Activated naive CD8-positive, alpha-beta T cell treated with anti-CD3 and anti-CD28 coated beads, Interleukin-2, amount 10 ng/mL, durations not matched to agents 7 days and 5 days (primary cell): ENCODE measurements around the gene LRP1B. TPM values are rescaled to one million over a fixed set of nuclear protein-coding genes. Genes with fewer than 3 reads are reported as not detected.

Source experiments
- ATAC-seq: fragments of 150-1000 bp; cut with Tn5 transposase; one replicate; pipeline ENCODE4 v1.10.0; 2021; ENCODE audit warnings: low read depth, moderate library complexity
- POLR2A ChIA-PET: fragments of 350-600 bp; sonication (Branson Sonifier 250); formaldehyde crosslinking; loops from one replicate; lab custom pipeline; 2021; ENCODE audit warnings: antibody characterized with exemption; lab: Charles Lee
- DNase-seq: peaks from one replicate; pipeline ENCODE4 v3.0.0; 2021
- H3K27ac Mint-ChIP-seq: one replicate; pipeline ENCODE4 v1.8.0; 2022; ENCODE audit warnings: mild to moderate bottlenecking, mixed read lengths
- H3K27me3 Mint-ChIP-seq: one replicate; pipeline ENCODE4 v1.8.0; 2022; ENCODE audit warnings: mild to moderate bottlenecking, moderate library complexity, mixed read lengths
- H3K36me3 Mint-ChIP-seq: one replicate; pipeline ENCODE4 v1.8.0; 2021; ENCODE audit warnings: mild to moderate bottlenecking, mixed read lengths
- H3K4me1 Mint-ChIP-seq: one replicate; pipeline ENCODE4 v1.8.0; 2021; ENCODE audit warnings: mixed read lengths
- H3K4me3 Mint-ChIP-seq: one replicate; pipeline ENCODE4 v1.8.0; 2022; ENCODE audit warnings: mild to moderate bottlenecking, moderate library complexity, mixed read lengths
- H3K9me3 Mint-ChIP-seq: one replicate; pipeline ENCODE4 v1.8.0; 2021; ENCODE audit warnings: mixed read lengths
- total RNA-seq, 2 experiments: library from RNA; stranded (reverse); gene quantifications; one replicate each; pipeline ENCODE4 v1.2.3, GENCODE V29; 2021

Gene LRP1B
- total RNA-seq, 2 experiments from 2014 or later = not detected

- DNase-seq = no peak
- no peaks in the 10 kb centered on the region for H3K27me3 Mint-ChIP-seq
- POLR2A ChIA-PET = no interaction called here
- H3K4me1 Mint-ChIP-seq = no peaks in the 10 kb centered on the region
- no peak overlapping the region for H3K27ac Mint-ChIP-seq
- ATAC-seq = no peak
- no peak overlapping the region for H3K4me3 Mint-ChIP-seq
- peaks cover 2% of the 10 kb centered on the region for H3K9me3 Mint-ChIP-seq
- H3K36me3 Mint-ChIP-seq = no peaks in the 10 kb centered on the region
These were observed 360.3 kb downstream of the LRP1B start for GRCh38 chr2:141770530-141770929.

DNA sequence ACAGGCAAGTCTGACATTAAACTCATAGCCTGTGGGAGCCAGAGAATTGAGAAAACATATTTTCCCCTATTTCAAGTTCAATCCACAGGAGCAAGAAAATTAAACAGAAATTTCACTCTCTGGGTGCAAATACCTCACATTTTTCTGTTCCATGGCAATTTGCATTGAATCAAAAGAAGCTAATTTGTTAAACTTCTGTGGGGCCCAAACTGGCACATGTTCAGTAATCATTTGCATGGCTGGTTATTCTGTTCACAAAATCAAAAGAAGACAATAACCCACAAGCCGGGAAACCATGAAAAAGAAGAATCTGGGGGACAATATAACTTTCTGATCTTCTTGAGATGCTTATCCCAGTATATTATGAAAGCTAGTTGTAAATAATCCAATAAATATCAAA lies 363.1 kb downstream of the LRP1B start:
- ATAC-seq (no peak), DNase-seq (no peak)
- no peak overlapping the region for H3K4me3 Mint-ChIP-seq
- no peaks in the 10 kb centered on the region for H3K4me1 Mint-ChIP-seq
- H3K27ac Mint-ChIP-seq = no peak overlapping the region
- H3K36me3 Mint-ChIP-seq = no peaks in the 10 kb centered on the region
- POLR2A ChIA-PET = no interaction called here
- H3K9me3 Mint-ChIP-seq = peaks cover 2% of the 10 kb centered on the region
- H3K27me3 Mint-ChIP-seq = no peaks in the 10 kb centered on the region

DNA sequence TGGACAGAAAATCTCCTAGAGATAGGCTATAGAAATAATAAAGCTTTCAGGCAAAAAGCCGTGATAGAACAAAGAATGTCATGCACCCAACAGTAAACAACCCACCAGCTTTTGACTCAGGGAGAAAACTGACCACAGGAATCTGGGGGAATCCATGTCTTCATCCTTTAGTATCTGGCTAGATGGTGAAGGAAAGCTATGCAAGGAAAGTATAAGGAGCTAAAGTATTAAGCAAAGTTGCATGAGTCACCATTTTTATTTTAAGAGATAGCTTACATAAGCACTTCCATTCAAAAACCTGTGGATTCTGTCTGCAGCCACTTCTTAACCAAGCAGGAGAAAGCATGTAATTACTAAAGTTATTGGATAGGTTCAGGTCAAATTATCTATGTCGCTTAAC lies 363.8 kb downstream of the LRP1B start:
- peaks cover 2% of the 10 kb centered on the region for H3K9me3 Mint-ChIP-seq
- H3K36me3 Mint-ChIP-seq = no peaks in the 10 kb centered on the region
- POLR2A ChIA-PET = no interaction called here
- no peaks in the 10 kb centered on the region for H3K4me1 Mint-ChIP-seq
- no peak for DNase-seq
- H3K4me3 Mint-ChIP-seq = no peak overlapping the region
- no peaks in the 10 kb centered on the region for H3K27me3 Mint-ChIP-seq
- no peak for ATAC-seq
- H3K27ac Mint-ChIP-seq = no peak overlapping the region

GRCh38 chr2:141766225-141766624 lies 364.6 kb downstream of the LRP1B start:
- H3K4me3 Mint-ChIP-seq = no peak overlapping the region
- DNase-seq = no peak

GRCh38 chr2:141748616-141749015 lies 382.2 kb downstream of the LRP1B start:
- POLR2A ChIA-PET = no interaction called here
- H3K9me3 Mint-ChIP-seq = peaks cover 4% of the 10 kb centered on the region
- H3K36me3 Mint-ChIP-seq = no peaks in the 10 kb centered on the region
- ATAC-seq (no peak), DNase-seq (no peak)
- no peaks in the 10 kb centered on the region for H3K27me3 Mint-ChIP-seq
- H3K4me1 Mint-ChIP-seq = no peaks in the 10 kb centered on the region
- no peak overlapping the region for H3K4me3 Mint-ChIP-seq
- H3K27ac Mint-ChIP-seq = no peak overlapping the region

More at GRCh38 chr2:141766225-141766624, 364.6 kb downstream of the LRP1B start:
- no peak for ATAC-seq
- no peaks in the 10 kb centered on the region for H3K27me3 Mint-ChIP-seq
- no peaks in the 10 kb centered on the region for H3K4me1 Mint-ChIP-seq
- POLR2A ChIA-PET = no interaction called here
- no peaks in the 10 kb centered on the region for H3K36me3 Mint-ChIP-seq
- H3K9me3 Mint-ChIP-seq = peaks cover 2% of the 10 kb centered on the region
- H3K27ac Mint-ChIP-seq = no peak overlapping the region

DNA sequence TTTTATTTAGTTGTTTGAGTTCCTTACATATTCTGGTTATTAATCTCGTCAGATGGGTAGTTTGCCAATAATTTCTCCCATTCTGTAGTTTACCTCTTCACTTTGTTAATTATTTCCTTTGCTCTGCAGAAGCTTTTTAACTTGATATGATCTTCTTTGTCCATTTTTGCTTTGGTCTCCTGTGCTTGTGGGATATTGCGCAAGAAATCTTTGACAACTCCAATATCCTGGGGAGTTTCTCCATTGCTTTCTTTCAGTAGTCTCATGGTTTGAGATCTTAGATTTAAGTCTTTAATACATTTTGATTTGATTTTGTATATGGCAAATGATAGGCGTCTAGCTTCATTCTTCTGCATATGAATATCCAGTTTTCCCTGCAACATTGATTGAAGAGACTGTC lies 389.2 kb downstream of the LRP1B start:
- POLR2A ChIA-PET = no interaction called here
- ATAC-seq = no peak
- no peak overlapping the region for H3K4me3 Mint-ChIP-seq
- H3K36me3 Mint-ChIP-seq = no peaks in the 10 kb centered on the region
- no peak for DNase-seq
- H3K9me3 Mint-ChIP-seq = peaks cover 3% of the 10 kb centered on the region
- no peaks in the 10 kb centered on the region for H3K27me3 Mint-ChIP-seq
- no peak overlapping the region for H3K27ac Mint-ChIP-seq
- no peaks in the 10 kb centered on the region for H3K4me1 Mint-ChIP-seq

DNA sequence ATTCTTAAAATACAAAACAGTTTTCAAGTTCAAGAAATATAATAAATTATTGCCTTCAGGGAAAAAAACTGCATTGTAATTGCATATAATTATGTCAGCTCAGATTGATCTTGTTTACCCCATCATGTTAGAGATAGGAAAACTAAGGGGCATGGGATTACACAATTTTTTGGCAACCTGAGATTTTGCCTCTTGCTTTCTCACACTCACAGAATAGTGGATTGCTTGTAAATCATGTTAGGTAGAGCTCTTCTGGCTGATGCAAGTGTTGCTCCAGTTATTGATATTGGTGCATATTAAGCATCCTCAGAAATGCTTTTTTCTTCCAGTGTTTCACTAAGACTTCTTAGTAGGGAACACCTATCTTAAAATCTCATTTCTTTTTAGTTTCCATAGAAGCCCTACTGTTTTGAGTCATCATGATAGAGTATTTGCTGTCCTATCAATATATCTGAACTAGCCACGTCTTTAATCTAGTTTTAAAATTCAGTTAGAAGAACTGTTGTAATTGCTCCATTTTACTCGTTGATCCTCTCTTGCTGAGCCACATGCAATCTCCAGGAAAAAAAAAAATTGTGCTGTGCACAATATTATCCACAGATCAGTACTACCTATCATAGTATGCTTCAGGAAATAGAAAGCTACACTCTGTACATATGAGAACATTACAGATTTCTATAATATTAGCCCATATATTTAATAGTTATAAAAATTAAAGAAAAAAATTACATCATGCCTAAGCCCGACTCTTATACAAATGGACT lies 393.1 kb downstream of the LRP1B start:
- H3K4me1 Mint-ChIP-seq = no peaks in the 10 kb centered on the region
- H3K27me3 Mint-ChIP-seq = no peaks in the 10 kb centered on the region
- ATAC-seq (no peak), DNase-seq (no peak)
- H3K27ac Mint-ChIP-seq = no peak overlapping the region
- POLR2A ChIA-PET = no interaction called here
- H3K36me3 Mint-ChIP-seq = no peaks in the 10 kb centered on the region
- no peaks in the 10 kb centered on the region for H3K9me3 Mint-ChIP-seq
- H3K4me3 Mint-ChIP-seq = no peak overlapping the region

- Mint-ChIP-seq H3K4me3 (no peak overlapping the region), H3K4me1 (no peaks in the 10 kb centered on the region), H3K27me3 (no peaks in the 10 kb centered on the region), H3K27ac (no peak overlapping the region), H3K9me3 (peaks cover 3% of the 10 kb centered on the region), H3K36me3 (no peaks in the 10 kb centered on the region)
- no peak for DNase-seq
- POLR2A ChIA-PET = no interaction called here
- no peak for ATAC-seq
These were observed 394.4 kb downstream of the LRP1B start for GRCh38 chr2:141736466-141736865.

GRCh38 chr2:141728886-141729285 lies 401.9 kb downstream of the LRP1B start:
- no peaks in the 10 kb centered on the region for H3K27me3 Mint-ChIP-seq
- POLR2A ChIA-PET = no interaction called here
- H3K9me3 Mint-ChIP-seq = peaks cover 8% of the 10 kb centered on the region
- no peaks in the 10 kb centered on the region for H3K36me3 Mint-ChIP-seq
- ATAC-seq (no peak), DNase-seq (no peak)
- H3K4me1 Mint-ChIP-seq = no peaks in the 10 kb centered on the region
- H3K27ac Mint-ChIP-seq = no peak overlapping the region
- no peak overlapping the region for H3K4me3 Mint-ChIP-seq

DNA sequence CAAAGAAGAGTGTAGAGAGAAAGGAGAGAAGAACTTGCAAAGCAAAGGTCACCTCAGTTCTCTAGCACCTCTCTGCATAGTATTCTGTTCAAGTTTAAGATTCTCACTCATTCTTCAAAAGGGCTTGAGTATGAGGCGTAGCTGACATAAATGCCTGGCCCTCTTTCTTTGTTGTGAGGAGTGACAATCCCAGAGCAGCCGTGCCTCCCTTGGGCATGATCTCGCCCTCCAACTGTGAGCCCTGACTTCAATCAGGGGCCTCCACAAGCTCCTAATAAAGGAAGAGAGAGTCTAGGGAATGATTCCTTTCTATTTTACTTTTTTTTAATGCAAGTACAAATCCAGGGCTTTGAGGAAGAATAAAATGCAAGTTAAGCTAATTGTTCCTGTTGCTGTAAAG lies 402.7 kb downstream of the LRP1B start:
- H3K27me3 Mint-ChIP-seq = no peaks in the 10 kb centered on the region
- POLR2A ChIA-PET = no interaction called here
- H3K36me3 Mint-ChIP-seq = no peaks in the 10 kb centered on the region
- no peaks in the 10 kb centered on the region for H3K4me1 Mint-ChIP-seq
- no peak overlapping the region for H3K4me3 Mint-ChIP-seq
- ATAC-seq (no peak), DNase-seq (no peak)
- H3K9me3 Mint-ChIP-seq = peaks cover 8% of the 10 kb centered on the region
- H3K27ac Mint-ChIP-seq = no peak overlapping the region

- ATAC-seq (no peak), DNase-seq (no peak)
- peaks cover 4% of the 10 kb centered on the region for H3K9me3 Mint-ChIP-seq
- H3K27ac Mint-ChIP-seq = no peak overlapping the region
- POLR2A ChIA-PET = no interaction called here
- H3K4me3 Mint-ChIP-seq = no peak overlapping the region
- H3K4me1 Mint-ChIP-seq = no peaks in the 10 kb centered on the region
- no peaks in the 10 kb centered on the region for H3K36me3 Mint-ChIP-seq
- no peaks in the 10 kb centered on the region for H3K27me3 Mint-ChIP-seq
These were observed 406.4 kb downstream of the LRP1B start for GRCh38 chr2:141724426-141724825.

DNA sequence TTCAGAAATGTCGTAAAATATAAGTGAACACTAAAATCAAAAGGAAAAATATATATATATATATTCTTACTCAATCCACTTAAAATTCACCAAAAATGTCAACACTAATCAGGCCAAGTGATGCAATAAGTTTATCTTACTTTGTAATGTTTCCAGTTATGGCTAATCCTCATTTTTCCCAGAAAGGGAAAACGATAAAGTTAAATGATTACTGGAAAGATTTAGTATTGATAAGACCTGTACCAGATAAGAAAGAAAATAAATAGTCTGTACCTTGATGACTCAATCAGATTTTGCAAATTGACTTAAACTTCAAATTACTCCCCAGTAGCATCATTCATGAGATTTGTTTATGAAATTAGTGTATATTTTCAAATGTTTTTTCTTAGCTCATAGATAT lies 407.0 kb downstream of the LRP1B start:
- POLR2A ChIA-PET = no interaction called here
- H3K36me3 Mint-ChIP-seq = no peaks in the 10 kb centered on the region
- DNase-seq = no peak
- H3K27ac Mint-ChIP-seq = no peak overlapping the region
- H3K9me3 Mint-ChIP-seq = peaks cover 4% of the 10 kb centered on the region
- no peaks in the 10 kb centered on the region for H3K27me3 Mint-ChIP-seq
- no peak for ATAC-seq
- H3K4me3 Mint-ChIP-seq = no peak overlapping the region
- H3K4me1 Mint-ChIP-seq = no peaks in the 10 kb centered on the region

GRCh38 chr2:141720476-141720875 lies 410.3 kb downstream of the LRP1B start:
- no peak overlapping the region for H3K27ac Mint-ChIP-seq

GRCh38 chr2:141714496-141714895 lies 416.3 kb downstream of the LRP1B start:
- Mint-ChIP-seq H3K4me3 (no peak overlapping the region), H3K27ac (no peak overlapping the region), H3K9me3 (no peaks in the 10 kb centered on the region), H3K4me1 (no peaks in the 10 kb centered on the region), H3K27me3 (no peaks in the 10 kb centered on the region), H3K36me3 (no peaks in the 10 kb centered on the region)
- DNase-seq (no peak), ATAC-seq (no peak)
- POLR2A ChIA-PET = no interaction called here

More at GRCh38 chr2:141720476-141720875, 410.3 kb downstream of the LRP1B start:
- Mint-ChIP-seq H3K36me3 (no peaks in the 10 kb centered on the region), H3K4me1 (no peaks in the 10 kb centered on the region), H3K27me3 (no peaks in the 10 kb centered on the region), H3K4me3 (no peak overlapping the region), H3K9me3 (peaks cover 4% of the 10 kb centered on the region)
- POLR2A ChIA-PET = no interaction called here
- ATAC-seq = no peak
- no peak for DNase-seq
